ENCODE results near the gene ETV5. TPM values are rescaled to one million over a fixed set of nuclear protein-coding genes. Genes with fewer than 3 reads are reported as not detected.
A peak's percentile ranks its signal among the peaks of the same experiment; 100 is the strongest.

Gene ETV5
- total and polyA plus RNA-seq, 10 of the 15 experiments (the other 5 are each of a cell fraction or from before 2014, with no cell fraction given) = 5.0 to 18.4 (median 7.4) TPM

DNA sequence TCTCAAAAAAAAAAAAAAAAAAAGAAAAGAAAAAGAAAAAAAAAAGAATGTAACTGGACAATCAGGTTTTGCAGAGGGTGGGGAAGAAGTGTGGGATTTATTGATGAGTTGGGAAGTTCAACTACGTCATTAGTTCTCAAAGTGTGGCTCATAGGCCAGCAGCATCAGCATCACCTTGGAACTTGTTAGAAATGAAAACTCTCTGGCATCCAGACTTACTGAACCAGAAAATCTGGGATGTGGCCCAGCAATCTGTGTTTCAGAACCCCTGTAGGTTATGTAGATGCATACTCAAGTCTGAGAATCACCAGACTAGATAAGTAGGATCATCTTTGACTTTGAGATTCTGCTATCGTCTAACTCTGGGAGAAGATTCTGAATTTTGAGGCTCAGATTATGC lies 45.8 kb upstream of the ETV5 start (continued):
- TF ChIP-seq YY1 (IDR thresholded peaks at IDR 0.05; ENCODE audit: low read depth, low read length) (no peak), CBX3 (IDR thresholded peaks at IDR 0.05; ENCODE audit: borderline replicate concordance, low read depth) (no peak)

DNA sequence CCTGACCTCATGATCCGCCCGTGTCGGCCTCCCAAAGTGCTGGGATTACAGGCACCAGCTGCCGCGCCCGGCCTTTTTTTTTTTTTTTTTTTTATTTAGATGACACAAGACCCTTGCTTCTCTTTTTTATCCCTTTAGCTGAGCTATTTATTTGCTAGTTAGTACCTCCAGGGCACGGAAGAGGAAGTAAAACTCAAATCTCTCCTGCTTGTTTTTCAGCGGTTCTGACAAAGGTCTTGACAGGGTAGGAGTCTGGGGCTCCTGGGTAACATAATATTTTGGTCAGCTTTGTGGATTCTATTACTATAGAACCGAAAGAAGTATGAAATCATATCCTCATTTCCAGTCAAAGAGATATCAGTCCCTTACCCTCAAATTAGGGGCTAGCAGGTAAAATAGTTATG lies 44.0 kb upstream of the ETV5 start:
- Histone ChIP-seq H3K79me2 (ENCODE audit: control insufficient read depth, insufficient read depth, low read length) (no peaks in the 10 kb centered on the region), H3K4me3 (peak overlapping the region; percentile 34; the same call in 1 of the 2 replicates), H3K36me3 (ENCODE audit: control insufficient read depth in 2 of 2, insufficient read depth in 2 of 2, low read length in 1 of 2) (no peaks in the 10 kb centered on the region), H3K4me1 (ENCODE audit: control insufficient read depth, insufficient read depth, low read length) (peaks cover 28% of the 10 kb centered on the region), H3K27me3 (replicated peaks in 1 of 2; ENCODE audit: control insufficient read depth in 2 of 2, insufficient read depth in 2 of 2, low read length in 1 of 2) (no peaks in the 10 kb centered on the region), H3K27ac (ENCODE audit: control insufficient read depth, insufficient read depth) (peak overlapping the region; percentile 68), H4K20me1 (ENCODE audit: control insufficient read depth, insufficient read depth) (no peaks in the 10 kb centered on the region), H3K9me3 (replicated peaks; ENCODE audit: control insufficient read depth, insufficient read depth, low read length) (no peaks in the 10 kb centered on the region), H3K4me2 (ENCODE audit: control insufficient read depth, insufficient read depth) (peak overlapping the region; percentile 88), H3K9ac (ENCODE audit: control insufficient read depth, insufficient read depth, low read length) (no peak overlapping the region), H2AFZ (ENCODE audit: control insufficient read depth, low read depth, low read length) (peak overlapping the region; percentile 43; the same call in 1 of the 2 replicates)
- 2% methylated on average over 7 of the region's 9 CpGs for WGBS (ENCODE audit: insufficient coverage, insufficient replicate concordance, low lambda C conversion rate, missing lambda C conversion rate)
- no TSS peak for BruUV-seq (replicated peaks)
- intact Hi-C loops (cut with micrococcal nuclease; ENCODE audit: unreplicated experiment) (loop anchor here (5.0 kb wide), 3 partner anchors 46 to 89 kb away; partner anchors contain the start of gene ETV5), in situ Hi-C loops (cut with MboI) (no loop called here)
- SMC1A ChIA-PET (ENCODE audit: uncharacterized antibody, unreplicated experiment) = interaction anchor here (0.6 to 2.6 kb wide), 15 partner anchors 10 to 387 kb away, joined by 3 to 12 read pairs (median 4); partner anchors contain the start of gene ETV5
- peak; percentile 60 for DNase-seq (ENCODE audit: low read depth, low spot score)
- ATAC-seq = peak; percentile 95
- POLR2A ChIA-PET = interaction anchor here (0.6 to 2.0 kb wide), 7 partner anchors 10 to 369 kb away, joined by 3 to 6 read pairs (median 5); no protein-coding TSS in a partner anchor
- RAD21 ChIA-PET (ENCODE audit: unreplicated experiment) = interaction anchor here (0.6 to 2.0 kb wide), 12 partner anchors 14 to 388 kb away, joined by 3 to 11 read pairs (median 4); no protein-coding TSS in a partner anchor
- FAIRE-seq = no peak
- CTCF ChIA-PET = interaction anchor here (0.6 to 1.6 kb wide), 13 partner anchors 11 to 387 kb away, joined by 3 to 7 read pairs (median 4); no protein-coding TSS in a partner anchor
- TF ChIP-seq, protein P1, sequence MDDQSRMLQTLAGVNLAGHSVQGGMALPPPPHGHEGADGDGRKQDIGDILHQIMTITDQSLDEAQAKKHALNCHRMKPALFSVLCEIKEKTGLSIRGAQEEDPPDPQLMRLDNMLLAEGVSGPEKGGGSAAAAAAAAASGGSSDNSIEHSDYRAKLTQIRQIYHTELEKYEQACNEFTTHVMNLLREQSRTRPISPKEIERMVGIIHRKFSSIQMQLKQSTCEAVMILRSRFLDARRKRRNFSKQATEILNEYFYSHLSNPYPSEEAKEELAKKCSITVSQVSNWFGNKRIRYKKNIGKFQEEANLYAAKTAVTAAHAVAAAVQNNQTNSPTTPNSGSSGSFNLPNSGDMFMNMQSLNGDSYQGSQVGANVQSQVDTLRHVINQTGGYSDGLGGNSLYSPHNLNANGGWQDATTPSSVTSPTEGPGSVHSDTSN (IDR thresholded peaks at IDR 0.05; ENCODE audit: insufficient replicate concordance, low read depth, low read length) = no peak
- no peak for TF ChIP-seq EGR1 (IDR thresholded peaks at IDR 0.05; ENCODE audit: borderline replicate concordance in 1 of 2, low read depth in 2 of 2, low read length in 2 of 2)
- peak; percentile 60; the same call in 1 of the 2 replicates for TF ChIP-seq BCL11A (IDR thresholded peaks at IDR 0.05; ENCODE audit: low read depth, low read length)
- no peak for TF ChIP-seq NFYB (IDR thresholded peaks at IDR 0.05; ENCODE audit: insufficient read depth, low read depth, low read length)
- TF ChIP-seq IRF4 (IDR thresholded peaks at IDR 0.05; ENCODE audit: low read depth, low read length) = 0 out of 2 replicates have a peak, but pooled peaks have one; percentile 20
- TF ChIP-seq RCOR1 (conservative IDR thresholded peaks at IDR 0.05; ENCODE audit: low read depth, low read length) = 0 out of 2 replicates have a peak, but pooled peaks have one; percentile 35
- no peak for TF ChIP-seq HDAC2 (IDR thresholded peaks at IDR 0.05)
- TF ChIP-seq JUND (IDR thresholded peaks at IDR 0.05; ENCODE audit: low read depth, low read length) = no peak
- TF ChIP-seq, protein P2, sequence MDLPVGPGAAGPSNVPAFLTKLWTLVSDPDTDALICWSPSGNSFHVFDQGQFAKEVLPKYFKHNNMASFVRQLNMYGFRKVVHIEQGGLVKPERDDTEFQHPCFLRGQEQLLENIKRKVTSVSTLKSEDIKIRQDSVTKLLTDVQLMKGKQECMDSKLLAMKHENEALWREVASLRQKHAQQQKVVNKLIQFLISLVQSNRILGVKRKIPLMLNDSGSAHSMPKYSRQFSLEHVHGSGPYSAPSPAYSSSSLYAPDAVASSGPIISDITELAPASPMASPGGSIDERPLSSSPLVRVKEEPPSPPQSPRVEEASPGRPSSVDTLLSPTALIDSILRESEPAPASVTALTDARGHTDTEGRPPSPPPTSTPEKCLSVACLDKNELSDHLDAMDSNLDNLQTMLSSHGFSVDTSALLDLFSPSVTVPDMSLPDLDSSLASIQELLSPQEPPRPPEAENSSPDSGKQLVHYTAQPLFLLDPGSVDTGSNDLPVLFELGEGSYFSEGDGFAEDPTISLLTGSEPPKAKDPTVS (IDR thresholded peaks at IDR 0.05; ENCODE audit: low read depth, low read length) = no peak
- TF ChIP-seq RELA (IDR thresholded peaks at IDR 0.05; ENCODE audit: borderline replicate concordance, partially characterized antibody) = no peak
- peak; percentile 23; the same call in 1 of the 2 replicates for TF ChIP-seq NR2C1 (IDR thresholded peaks at IDR 0.05)
- no peak for TF ChIP-seq HDGF (IDR thresholded peaks at IDR 0.05)
- TF ChIP-seq RFX5 (IDR thresholded peaks at IDR 0.05; ENCODE audit: low read depth, low read length) = no peak
- peak; percentile 83 for TF ChIP-seq MTA2 (IDR thresholded peaks at IDR 0.05; ENCODE audit: low read depth)
- peak; percentile 61; the same call in 1 of the 2 replicates for TF ChIP-seq CREM (IDR thresholded peaks at IDR 0.05; ENCODE audit: low read depth)
- peak; percentile 82; the same call in 1 of the 2 replicates for TF ChIP-seq FOXM1 (IDR thresholded peaks at IDR 0.05; ENCODE audit: low read depth, low read length)
- TF ChIP-seq, protein P3, sequence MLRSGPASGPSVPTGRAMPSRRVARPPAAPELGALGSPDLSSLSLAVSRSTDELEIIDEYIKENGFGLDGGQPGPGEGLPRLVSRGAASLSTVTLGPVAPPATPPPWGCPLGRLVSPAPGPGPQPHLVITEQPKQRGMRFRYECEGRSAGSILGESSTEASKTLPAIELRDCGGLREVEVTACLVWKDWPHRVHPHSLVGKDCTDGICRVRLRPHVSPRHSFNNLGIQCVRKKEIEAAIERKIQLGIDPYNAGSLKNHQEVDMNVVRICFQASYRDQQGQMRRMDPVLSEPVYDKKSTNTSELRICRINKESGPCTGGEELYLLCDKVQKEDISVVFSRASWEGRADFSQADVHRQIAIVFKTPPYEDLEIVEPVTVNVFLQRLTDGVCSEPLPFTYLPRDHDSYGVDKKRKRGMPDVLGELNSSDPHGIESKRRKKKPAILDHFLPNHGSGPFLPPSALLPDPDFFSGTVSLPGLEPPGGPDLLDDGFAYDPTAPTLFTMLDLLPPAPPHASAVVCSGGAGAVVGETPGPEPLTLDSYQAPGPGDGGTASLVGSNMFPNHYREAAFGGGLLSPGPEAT (IDR thresholded peaks at IDR 0.05; ENCODE audit: low read depth) = no peak; the same call in 1 of the 2 replicates
- TF ChIP-seq POLR2A (IDR thresholded peaks at IDR 0.05; ENCODE audit: low read depth, low read length) = no peak

Measured in GM12878 (cell line).